Measurements from ENCODE around the gene POLD1. TPM values are rescaled to one million over a fixed set of nuclear protein-coding genes. Genes with fewer than 3 reads are reported as not detected.

POLD1 gene
- total RNA-seq, 4 donors from 2014 or later: 10.8 to 28.2 (median 15.5) TPM

DNA sequence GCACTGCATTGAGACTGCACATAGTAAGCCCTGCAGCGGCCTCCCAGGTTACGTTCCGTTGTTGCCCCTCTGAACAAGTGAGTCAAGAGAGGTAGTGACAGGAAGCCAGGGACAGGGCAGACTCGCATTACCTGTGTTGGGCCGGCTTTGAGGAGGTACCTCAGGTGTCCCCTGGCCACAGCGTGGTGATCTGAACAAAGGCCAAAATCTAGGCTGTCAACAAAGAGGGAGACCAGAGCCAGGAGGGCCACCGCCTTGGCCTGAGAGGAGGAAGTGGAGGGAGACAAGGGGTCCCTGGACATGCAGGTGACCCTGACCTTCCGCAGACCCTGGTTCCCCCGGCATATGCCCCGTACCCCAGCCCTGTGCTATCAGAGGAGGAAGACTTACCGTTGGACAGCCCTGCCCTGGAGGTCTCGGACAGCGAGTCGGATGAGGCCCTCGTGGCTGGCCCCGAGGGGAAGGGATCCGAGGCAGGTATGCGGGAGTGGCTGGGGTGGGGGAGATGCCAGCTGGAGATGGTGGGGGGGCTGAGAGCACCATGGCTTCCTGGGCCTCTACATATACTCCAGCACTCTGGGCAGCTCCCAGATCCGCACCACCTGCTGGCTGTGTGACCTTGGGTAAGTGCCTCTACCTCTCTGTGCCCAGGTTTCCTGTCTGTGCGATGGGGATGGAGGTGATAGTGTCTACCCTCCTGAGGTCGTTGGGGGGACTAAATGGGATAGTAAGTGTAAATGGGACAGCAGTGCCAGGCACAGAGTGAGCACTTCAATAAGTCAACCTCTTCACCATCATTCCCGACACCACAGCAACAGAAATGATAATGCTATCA is 39.3 kb downstream of the POLD1 start:
- Histone ChIP-seq H3K27me3 (peaks cover 0 to 53% of the 10 kb centered on the region in 2 donors), H3K27ac (no peak overlapping the region), H3K9me3 (no peaks in the 10 kb centered on the region), H3K36me3 (no peaks in the 10 kb centered on the region), H3K4me3 (no peak overlapping the region), H3K4me1 (peaks cover 0 to 23% (median 4%) of the 10 kb centered on the region in 4 donors)
- DNase-seq (ENCODE audit: low spot score in 2 of 2): no peak
- 80 to 88% methylated on average over 21 to 22 of the region's 22 CpGs for WGBS, 2 donors
- TF ChIP-seq EP300 (IDR thresholded peaks at IDR 0.05) (no peak), CTCF (IDR thresholded peaks at IDR 0.05) (no peak), POLR2A (IDR thresholded peaks at IDR 0.05) (no peak)

DNA sequence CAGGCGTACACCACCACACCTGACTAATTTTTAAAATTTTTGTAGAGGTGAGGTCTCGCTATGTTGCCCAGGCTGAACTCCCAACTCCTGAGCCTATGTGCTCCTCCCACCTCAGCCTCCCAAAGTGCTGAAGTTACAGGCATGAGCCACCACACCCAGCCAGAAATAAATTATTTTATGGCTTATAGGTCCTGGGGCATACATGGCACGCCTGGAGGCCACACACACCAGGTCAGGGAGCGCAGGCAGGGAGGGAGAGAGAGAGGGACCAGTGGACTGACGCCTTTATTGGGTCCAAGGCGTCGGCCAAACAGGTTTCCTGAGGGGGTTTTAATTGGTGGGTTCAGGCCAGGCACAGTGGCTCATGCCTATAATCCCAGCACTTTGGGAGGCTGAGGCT is 41.4 kb downstream of the POLD1 start:
- Histone ChIP-seq H3K4me1 (peaks cover 0 to 9% (median 4%) of the 10 kb centered on the region in 4 donors), H3K4me3 (no peak overlapping the region), H3K27me3 (peaks cover 0 to 55% of the 10 kb centered on the region in 2 donors), H3K36me3 (no peaks in the 10 kb centered on the region), H3K9me3 (no peaks in the 10 kb centered on the region), H3K27ac (no peak overlapping the region)
- no peak for DNase-seq (ENCODE audit: low spot score in 2 of 2)
- TF ChIP-seq EP300 (IDR thresholded peaks at IDR 0.05) (no peak), POLR2A (IDR thresholded peaks at IDR 0.05) (no peak), CTCF (IDR thresholded peaks at IDR 0.05) (no peak)
- WGBS, 2 donors: 71 to 92% methylated on average over 7 of the region's 7 CpGs

DNA sequence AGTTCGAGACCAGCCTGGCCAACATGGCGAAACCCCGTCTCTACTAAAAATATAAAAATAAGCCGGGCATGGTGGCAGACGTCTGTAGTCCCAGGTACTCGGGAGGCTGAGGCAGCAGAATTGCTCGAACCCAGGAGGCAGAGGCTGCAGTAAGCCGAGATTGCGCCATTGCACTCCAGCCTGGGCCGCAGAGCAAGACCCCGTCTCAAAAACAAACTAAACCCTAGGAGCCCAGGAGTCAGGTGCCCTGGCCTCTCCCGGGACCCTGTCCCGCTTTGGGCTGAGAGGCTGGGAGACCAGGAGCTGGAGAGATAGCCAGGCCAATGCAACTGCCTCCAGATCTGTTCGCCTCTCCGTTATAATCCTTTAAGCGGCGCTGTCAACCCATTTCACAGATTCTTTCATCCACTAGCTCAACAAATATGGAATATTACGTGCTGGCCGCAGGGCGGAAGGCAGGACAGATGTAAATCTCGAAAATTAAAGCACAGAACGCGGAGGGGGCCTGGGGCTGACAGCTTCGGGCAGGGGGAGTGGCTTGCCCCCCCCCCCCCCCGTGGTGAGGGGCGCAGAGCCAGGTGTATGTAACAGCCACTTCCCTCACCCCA is 43.3 kb downstream of the POLD1 start:
- Histone ChIP-seq H3K36me3 (no peaks in the 10 kb centered on the region), H3K27ac (peak overlapping the region in 2 of 4 donors; percentile 68 to 69), H3K4me3 (peak overlapping the region in 3 of 4 donors; percentile 6 to 27 (median 16)), H3K9me3 (no peaks in the 10 kb centered on the region), H3K27me3 (peaks cover 0 to 54% of the 10 kb centered on the region in 2 donors), H3K4me1 (peaks cover 0 to 25% (median 14%) of the 10 kb centered on the region in 4 donors)
- TF ChIP-seq EP300 (IDR thresholded peaks at IDR 0.05) (no peak), POLR2A (IDR thresholded peaks at IDR 0.05) (no peak), CTCF (IDR thresholded peaks at IDR 0.05) (no peak)
- DNase-seq (ENCODE audit: low spot score in 2 of 2): no peak
- WGBS, 2 donors: 83 to 84% methylated on average over 25 to 26 of the region's 26 CpGs

GRCh38 chr19:50427997-50428425 is 43.9 kb downstream of the POLD1 start:
- 16 to 35% methylated on average over 12 to 17 of the region's 38 CpGs for WGBS, 2 donors
- Histone ChIP-seq H3K4me3 (peak overlapping the region; percentile 6 to 27 (median 11)), H3K27me3 (peaks cover 0 to 55% of the 10 kb centered on the region in 2 donors)

More at GRCh38 chr19:50427997-50428425, 43.9 kb downstream of the POLD1 start:
- TF ChIP-seq CTCF (IDR thresholded peaks at IDR 0.05) (no peak), POLR2A (IDR thresholded peaks at IDR 0.05) (peak; percentile 23 to 54), EP300 (IDR thresholded peaks at IDR 0.05) (peak; percentile 24 to 61)
- H3K4me1 ChIP-seq: peaks cover 0 to 30% (median 19%) of the 10 kb centered on the region in 4 donors
- no peaks in the 10 kb centered on the region for H3K9me3 ChIP-seq
- H3K36me3 ChIP-seq: no peaks in the 10 kb centered on the region
- DNase-seq (ENCODE audit: low spot score in 2 of 2): peak; percentile 62 to 68
- peak overlapping the region in 3 of 4 donors; percentile 61 to 69 (median 68) for H3K27ac ChIP-seq

All from tibial nerve (tissue), 4 donors.